B cell (primary cell): ENCODE results near the gene SH3YL1. TPM values are rescaled to one million over a fixed set of nuclear protein-coding genes. Genes with fewer than 3 reads are reported as not detected.

ENCODE experiments used
- ATAC-seq: fragments of 200-7000 bp; cut with Tn5 transposase; one replicate; pipeline ENCODE4 v1.10.0; 2021; ENCODE audit warnings: low read depth, mild to moderate bottlenecking, moderate number of reproducible peaks, moderate library complexity
- CTCF ChIA-PET: fragments of 350-600 bp; sonication (Branson Sonifier 250); formaldehyde crosslinking; loops from one replicate; lab custom pipeline; 2021; ENCODE audit warnings: antibody characterized with exemption, inconsistent platforms; lab: Charles Lee
- POLR2A ChIA-PET: fragments of 350-600 bp; sonication (Branson Sonifier 250); formaldehyde crosslinking; loops from one replicate; lab custom pipeline; 2021; ENCODE audit warnings: antibody characterized with exemption; lab: Charles Lee
- DNase-seq: peaks from one replicate; pipeline ENCODE4 v3.0.0; 2013
- H2AFZ ChIP-seq: 2 replicates; pipeline ENCODE4 v1.6.1; 2012; ENCODE audit warnings: mild to moderate bottlenecking, low read depth, low read length; ENCODE audit not compliant: insufficient read depth, poor library complexity, severe bottlenecking
- H3K27ac ChIP-seq, 2 donors: 1 replicate in 1 of 2; 2 replicates in 1 of 2; pipeline ENCODE4 v1.5.1; 2012 to 2013; ENCODE audit warnings: low read length in 2 of 2, mild to moderate bottlenecking in 2 of 2, moderate library complexity in 1 of 2
- H3K27me3 ChIP-seq, 4 experiments: fragments of 200-600 bp in 1 of 4; sonication (generic) in 1 of 4; replicated peaks in 1 of 4; 1 replicate in 2 of 4; 2 replicates in 2 of 4; pipeline versions ENCODE4 v1.6.1 to v1.7.0; 2013 to 2016; ENCODE audit warnings: low read length in 3 of 4, mild to moderate bottlenecking in 2 of 4, mixed read lengths in 1 of 4, moderate library complexity in 1 of 4; ENCODE audit not compliant: insufficient read depth in 4 of 4, control insufficient read depth in 3 of 4; ENCODE audit errors: control extremely low read depth in 1 of 4
- H3K36me3 ChIP-seq, 2 experiments: replicated peaks in 1 of 2; 1 replicate in 1 of 2; 2 replicates in 1 of 2; pipeline versions ENCODE4 v1.6.1 to v1.7.1; 2013; ENCODE audit warnings: low read length in 1 of 2; ENCODE audit not compliant: insufficient read depth in 2 of 2, control insufficient read depth in 1 of 2; ENCODE audit errors: control extremely low read depth in 1 of 2, extremely low read depth in 1 of 2
- H3K4me1 ChIP-seq, 2 donors: fragments of 200-600 bp in 1 of 2; sonication (generic) in 1 of 2; 1 replicate in 1 of 2; 2 replicates in 1 of 2; pipeline versions ENCODE4 v1.5.1 to v1.6.1; 2013 to 2017; ENCODE audit warnings: low read length in 2 of 2; ENCODE audit not compliant: control insufficient read depth in 2 of 2, insufficient read depth in 2 of 2
- H3K4me2 ChIP-seq: replicated peaks from 2 replicates; pipeline ENCODE3; 2012; ENCODE audit warnings: mild to moderate bottlenecking, low read depth, low read length; ENCODE audit not compliant: poor library complexity, severe bottlenecking
- H3K4me3 ChIP-seq, 5 experiments: fragments of 200-600 bp in 1 of 5; sonication (generic) in 1 of 5; 1 replicate in 3 of 5; 2 replicates in 2 of 5; pipeline versions ENCODE4 v1.5.1 to v1.7.0; 2011 to 2016; ENCODE audit warnings: low read length in 4 of 5, mild to moderate bottlenecking in 4 of 5, low read depth in 2 of 5, control low read depth in 1 of 5, moderate library complexity in 1 of 5; ENCODE audit not compliant: insufficient read depth in 1 of 5; ENCODE audit errors: control extremely low read depth in 1 of 5, extremely low read depth in 1 of 5
- H3K79me2 ChIP-seq: fragments of 200-600 bp; sonication (generic); one replicate; pipeline ENCODE4 v1.6.0; 2016; ENCODE audit warnings: low read length; ENCODE audit not compliant: control insufficient read depth, insufficient read depth
- H3K9ac ChIP-seq: fragments of 200-600 bp; sonication (generic); 2 replicates; pipeline ENCODE4 v1.6.1; 2017; ENCODE audit warnings: mild to moderate bottlenecking, low read length, moderate library complexity
- H3K9me3 ChIP-seq, 3 donors: one replicate each; pipeline versions ENCODE4 v1.6.1 to v1.7.1; 2013; ENCODE audit warnings: low read length in 2 of 3; ENCODE audit not compliant: control insufficient read depth in 2 of 3, insufficient read depth in 1 of 3; ENCODE audit errors: control extremely low read depth in 1 of 3
- H4K20me1 ChIP-seq: 2 replicates; pipeline ENCODE4 v1.6.0; 2012; ENCODE audit warnings: mild to moderate bottlenecking, low read length; ENCODE audit not compliant: insufficient read depth, control insufficient read depth, poor library complexity, severe bottlenecking
- H3K27ac Mint-ChIP-seq: one replicate; pipeline ENCODE4 v1.8.0; 2021; ENCODE audit warnings: mixed read lengths
- H3K27me3 Mint-ChIP-seq: one replicate; pipeline ENCODE4 v1.8.0; 2021; ENCODE audit warnings: mixed read lengths
- H3K4me1 Mint-ChIP-seq: one replicate; pipeline ENCODE4 v1.8.0; 2021; ENCODE audit warnings: mixed read lengths
- H3K4me3 Mint-ChIP-seq: one replicate; pipeline ENCODE4 v1.8.0; 2021; ENCODE audit warnings: mixed read lengths
- H3K9me3 Mint-ChIP-seq: one replicate; pipeline ENCODE4 v1.8.0; 2022; ENCODE audit warnings: mixed read lengths; ENCODE audit not compliant: insufficient read depth
- CTCF ChIP-seq: fragments of 200-600 bp; IDR thresholded peaks from one replicate; pipeline ENCODE4 v1.8.0; 2022; ENCODE audit warnings: antibody characterized with exemption, mild to moderate bottlenecking
- EZH2 ChIP-seq: IDR thresholded peaks from 2 replicates; pipeline ENCODE4 v1.6.1; 2012; ENCODE audit warnings: borderline replicate concordance, low read depth, mild to moderate bottlenecking, moderate library complexity, low read length; ENCODE audit not compliant: insufficient read depth, poor library complexity, severe bottlenecking
- WGBS: methylation state at CpG from one replicate; pipeline ENCODE4 v1.1.5; 2013; ENCODE audit warnings: missing lambda C conversion rate; ENCODE audit not compliant: insufficient coverage; 5-methylcytosine and 5-hydroxymethylcytosine counted together
- intact Hi-C: fragments of 100-400 bp; cut with micrococcal nuclease; formaldehyde crosslinking; loops from one replicate; pipeline ENCODE4 v1.10.0; 2022
- polyA plus RNA-seq: library from polyadenylated mRNA; depleted of rRNA; stranded (reverse); fragments of >200 nt; gene quantifications from 2 replicates; pipeline ENCODE4 v1.2.3, GENCODE V29; 2012
- total RNA-seq, 2 donors: library from RNA; stranded (reverse); fragments of 120-200 nt in 1 of 2; gene quantifications; 1 replicate in 1 of 2; 2 replicates in 1 of 2; pipeline versions ENCODE4 v1.2.3 to v1.2.4, GENCODE V29; 2013 to 2022

SH3YL1 gene
- total and polyA plus RNA-seq, 2 donors (not counting 1 experiment from before 2014, with no cell fraction given): 33.2 to 48.4 TPM

GRCh38 chr2:287911-288757 lies 24.3 kb upstream of the SH3YL1 start, which contains the start of gene ALKAL2:
ALKAL2 (minus strand) TSS chr2:288091; CDS start chr2:287835, 256 bp downstream.
- H3K4me2 ChIP-seq: peak within 1 kb of the TSS; percentile 71
- peak within 1 kb of the TSS in 3 of 5 experiments; percentile 41 to 50 (median 42) for H3K4me3 ChIP-seq
- H3K4me1 ChIP-seq: peaks cover 13 to 20% of the 10 kb centered on the region in 2 donors
- Mint-ChIP-seq H3K4me1 (peaks cover 13% of the 10 kb centered on the region), H3K27ac (peak within 1 kb of the TSS; percentile 6), H3K9me3 (no peaks in the 10 kb centered on the region), H3K4me3 (peak within 1 kb of the TSS; percentile 64), H3K27me3 (peaks cover 26% of the 10 kb centered on the region)
- TF ChIP-seq EZH2: no peak
- TF ChIP-seq CTCF: no peak
- CTCF ChIA-PET: interaction anchor here (0.7 kb wide), 1 partner anchor 17 kb away, joined by 3 read pairs; no protein-coding TSS in a partner anchor
- peak within 1 kb of the TSS; percentile 50 for H3K9ac ChIP-seq
- H3K9me3 ChIP-seq: peaks cover 0 to 2% (median 0%) of the 10 kb centered on the region in 3 donors
- H3K27me3 ChIP-seq: peaks cover 0 to 28% (median 19%) of the 10 kb centered on the region in 4 experiments
- no peaks in the 10 kb centered on the region for H3K36me3 ChIP-seq
- DNase-seq (peak; percentile 47), ATAC-seq (peak; percentile 44)
- intact Hi-C loops: no loop called here
- peaks cover 4% of the 10 kb centered on the region for H4K20me1 ChIP-seq
- H2AFZ ChIP-seq: peak within 1 kb of the TSS; percentile 42
- no peak within 1 kb of the TSS for H3K27ac ChIP-seq
- H3K79me2 ChIP-seq: no peaks in the 10 kb centered on the region
- POLR2A ChIA-PET: no interaction called here
- WGBS: 4% methylated on average over 117 of the region's 128 CpGs
